DOHH2 (cell line): ENCODE measurements around the gene GPR4.

Experiments used
- CTCF ChIP-seq: fragments of 200-600 bp; sonication (generic); IDR thresholded peaks from one replicate; pipeline ENCODE4 v1.5.1; 2014; ENCODE audit warnings: antibody characterized with exemption, mild to moderate bottlenecking, low read depth, low read length; ENCODE audit not compliant: poor library complexity, severe bottlenecking
- EZH2phosphoT487 ChIP-seq: fragments of 200-600 bp; sonication (generic); IDR thresholded peaks from 2 replicates; pipeline ENCODE4 v1.6.1; 2017; ENCODE audit warnings: borderline replicate concordance, mild to moderate bottlenecking, antibody characterized with exemption, low read length, moderate library complexity, mixed read lengths

- no peak for TF ChIP-seq CTCF
- no peak for TF ChIP-seq EZH2phosphoT487
Measured at GRCh38 chr19:45567609-45568008, 34.4 kb downstream of the GPR4 start.
